Measurements from ENCODE around the gene REXO4. TPM values are rescaled to one million over a fixed set of nuclear protein-coding genes. Genes with fewer than 3 reads are reported as not detected.
A peak's percentile ranks its signal among the peaks of the same experiment; 100 is the strongest.

The REXO4 gene
- total and polyA plus RNA-seq, 10 of the 15 experiments (the other 5 are each of a cell fraction or from before 2014, with no cell fraction given): 2.7 to 43.9 (median 30.5) TPM

GRCh38 chr9:133400292-133400691, 17.5 kb downstream of the REXO4 start:
- Histone ChIP-seq H3K4me3 (no peak overlapping the region), H3K9me3 (replicated peaks; ENCODE audit: control insufficient read depth, insufficient read depth, low read length) (no peaks in the 10 kb centered on the region), H3K27me3 (replicated peaks in 1 of 2; ENCODE audit: control insufficient read depth in 2 of 2, insufficient read depth in 2 of 2, low read length in 1 of 2) (no peaks in the 10 kb centered on the region), H3K4me1 (ENCODE audit: control insufficient read depth, insufficient read depth, low read length) (no peaks in the 10 kb centered on the region), H3K9ac (ENCODE audit: control insufficient read depth, insufficient read depth, low read length) (no peak overlapping the region), H2AFZ (ENCODE audit: control insufficient read depth, low read depth, low read length) (no peak overlapping the region), H3K36me3 (ENCODE audit: control insufficient read depth in 2 of 2, insufficient read depth in 2 of 2, low read length in 1 of 2) (peaks cover 4 to 11% of the 10 kb centered on the region in 2 experiments; a peak in 3 of 4 replicates), H3K4me2 (ENCODE audit: control insufficient read depth, insufficient read depth) (no peak overlapping the region), H3K27ac (ENCODE audit: control insufficient read depth, insufficient read depth) (no peak overlapping the region), H3K79me2 (ENCODE audit: control insufficient read depth, insufficient read depth, low read length) (no peaks in the 10 kb centered on the region), H4K20me1 (ENCODE audit: control insufficient read depth, insufficient read depth) (no peaks in the 10 kb centered on the region; the same call in 1 of the 2 replicates)
- FAIRE-seq: no peak
- TF ChIP-seq POLR2A (IDR thresholded peaks at IDR 0.05; ENCODE audit: low read depth, low read length): 0 out of 2 replicates have a peak, but pooled peaks have one; percentile 40
- TF ChIP-seq NR2F1 (conservative IDR thresholded peaks at IDR 0.05): no peak
- no peak for TF ChIP-seq NR2C2 (IDR thresholded peaks at IDR 0.05; ENCODE audit: borderline replicate concordance, control insufficient read depth, insufficient read length, low read depth)
- TF ChIP-seq ZZZ3 (IDR thresholded peaks at IDR 0.05; ENCODE audit: control insufficient read depth, insufficient read length, low read depth): no peak
- TF ChIP-seq GABPA (IDR thresholded peaks at IDR 0.05; ENCODE audit: low read depth): no peak
- TF ChIP-seq NRF1 (conservative IDR thresholded peaks at IDR 0.05; ENCODE audit: low read depth, low read length): no peak
- TF ChIP-seq POLR2AphosphoS5 (IDR thresholded peaks at IDR 0.05; ENCODE audit: low read length): no peak
- CTCF ChIA-PET: interaction anchor here (1.0 to 2.0 kb wide), 5 partner anchors 15 to 214 kb away, joined by 3 to 6 read pairs (median 5); no protein-coding TSS in a partner anchor
- 81% methylated on average over 10 of the region's 12 CpGs for WGBS (ENCODE audit: insufficient coverage, insufficient replicate concordance, low lambda C conversion rate, missing lambda C conversion rate)
- no peak for DNase-seq (ENCODE audit: low read depth, low spot score)
- RAD21 ChIA-PET (ENCODE audit: unreplicated experiment): interaction anchor here (1.0 to 1.3 kb wide), 2 partner anchors 21 to 78 kb away, joined by 3 read pairs; no protein-coding TSS in a partner anchor
- in situ Hi-C loops (cut with MboI) (no loop called here), intact Hi-C loops (cut with micrococcal nuclease; ENCODE audit: unreplicated experiment) (no loop called here)
- no peak for ATAC-seq
- BruUV-seq (replicated peaks): no TSS peak
- POLR2A ChIA-PET: no interaction called here
- SMC1A ChIA-PET (ENCODE audit: uncharacterized antibody, unreplicated experiment): no interaction called here

GRCh38 chr9:133397895-133398294, 19.9 kb downstream of the REXO4 start:
- H3K4me2 ChIP-seq (ENCODE audit: control insufficient read depth, insufficient read depth): no peak overlapping the region
- H2AFZ ChIP-seq (ENCODE audit: control insufficient read depth, low read depth, low read length): no peak overlapping the region
- in situ Hi-C loops (cut with MboI): no loop called here
- SMC1A ChIA-PET (ENCODE audit: uncharacterized antibody, unreplicated experiment): no interaction called here
- no peak for TF ChIP-seq E2F4 (IDR thresholded peaks at IDR 0.05; ENCODE audit: low read depth, low read length)
- TF ChIP-seq ZBTB33 (IDR thresholded peaks at IDR 0.05): no peak
- TF ChIP-seq CREB1 (IDR thresholded peaks at IDR 0.05; ENCODE audit: low read depth): no peak
- no peak for TF ChIP-seq CREM (IDR thresholded peaks at IDR 0.05; ENCODE audit: low read depth)
- peak; percentile 41; the same call in 1 of the 2 replicates for TF ChIP-seq POLR2A (IDR thresholded peaks at IDR 0.05; ENCODE audit: low read depth, low read length)
- no peak for TF ChIP-seq DPF2 (IDR thresholded peaks at IDR 0.05)
- RAD21 ChIA-PET (ENCODE audit: unreplicated experiment): no interaction called here
- no peaks in the 10 kb centered on the region for H3K9me3 ChIP-seq (replicated peaks; ENCODE audit: control insufficient read depth, insufficient read depth, low read length)
- BruUV-seq (replicated peaks): no TSS peak
- H3K79me2 ChIP-seq (ENCODE audit: control insufficient read depth, insufficient read depth, low read length): no peaks in the 10 kb centered on the region
- no peak overlapping the region for H3K27ac ChIP-seq (ENCODE audit: control insufficient read depth, insufficient read depth)
- WGBS (ENCODE audit: insufficient coverage, insufficient replicate concordance, low lambda C conversion rate, missing lambda C conversion rate): 66% methylated on average over 9 of the region's 9 CpGs
- no peak overlapping the region for H3K4me3 ChIP-seq
- no peaks in the 10 kb centered on the region for H3K27me3 ChIP-seq (replicated peaks in 1 of 2; ENCODE audit: control insufficient read depth in 2 of 2, insufficient read depth in 2 of 2, low read length in 1 of 2)
- FAIRE-seq (no peak), ATAC-seq (no peak), DNase-seq (ENCODE audit: low read depth, low spot score) (no peak)
- intact Hi-C loops (cut with micrococcal nuclease; ENCODE audit: unreplicated experiment): no loop called here
- POLR2A ChIA-PET: no interaction called here
- H4K20me1 ChIP-seq (ENCODE audit: control insufficient read depth, insufficient read depth): no peaks in the 10 kb centered on the region
- H3K9ac ChIP-seq (ENCODE audit: control insufficient read depth, insufficient read depth, low read length): no peak overlapping the region
- CTCF ChIA-PET: interaction anchor here (1.3 to 3.2 kb wide), 2 partner anchors 40 to 212 kb away, joined by 4 to 13 read pairs; no protein-coding TSS in a partner anchor
- H3K4me1 ChIP-seq (ENCODE audit: control insufficient read depth, insufficient read depth, low read length): no peaks in the 10 kb centered on the region
- no peaks in the 10 kb centered on the region; a peak in 1 of 4 replicates for H3K36me3 ChIP-seq (ENCODE audit: control insufficient read depth in 2 of 2, insufficient read depth in 2 of 2, low read length in 1 of 2)

Measured in GM12878 (cell line).